Neural progenitor cell (in vitro differentiated cells): Measurements from ENCODE around the gene DCLK2. TPM values are rescaled to one million over a fixed set of nuclear protein-coding genes. Genes with fewer than 3 reads are reported as not detected.

Experiments used
- DNase-seq: peaks from one replicate; pipeline ENCODE4 v3.0.0-alpha.2; 2016; ENCODE audit warnings: low spot score
- H2AFZ ChIP-seq: fragments of 200-600 bp; sonication (generic); replicated peaks from 2 replicates; pipeline ENCODE4 v1.6.1; 2016; ENCODE audit warnings: antibody characterized with exemption
- H3F3A ChIP-seq: fragments of 200-600 bp; sonication (generic); 2 replicates; pipeline ENCODE4 v1.6.1; 2016; ENCODE audit warnings: antibody characterized with exemption, low read depth
- H3K27ac ChIP-seq: fragments of 200-600 bp; sonication (generic); 2 replicates; pipeline ENCODE4 v1.5.1; 2016; ENCODE audit warnings: mild to moderate bottlenecking
- H3K27me3 ChIP-seq: fragments of 200-600 bp; sonication (generic); 2 replicates; pipeline ENCODE4 v1.6.1; 2016; ENCODE audit warnings: mild to moderate bottlenecking, moderate library complexity
- H3K36me3 ChIP-seq: fragments of 200-600 bp; sonication (generic); 2 replicates; pipeline ENCODE4 v1.5.1; 2016
- H3K4me1 ChIP-seq: fragments of 200-600 bp; sonication (generic); 2 replicates; pipeline ENCODE4 v1.6.1; 2016; ENCODE audit warnings: mixed run types
- H3K4me2 ChIP-seq: fragments of 200-600 bp; sonication (generic); 2 replicates; pipeline ENCODE4 v1.6.1; 2016
- H3K4me3 ChIP-seq: fragments of 200-600 bp; sonication (generic); 2 replicates; pipeline ENCODE4 v1.5.1; 2016
- H3K79me2 ChIP-seq: fragments of 200-600 bp; sonication (generic); 2 replicates; pipeline ENCODE4 v1.6.1; 2016; ENCODE audit warnings: low read depth
- H3K9ac ChIP-seq: fragments of 200-600 bp; sonication (generic); 2 replicates; pipeline ENCODE4 v1.6.1; 2016
- H3K9me3 ChIP-seq: fragments of 200-600 bp; sonication (generic); 2 replicates; pipeline ENCODE4 v1.5.1; 2016; ENCODE audit warnings: low read depth
- H4K20me1 ChIP-seq: fragments of 200-600 bp; sonication (generic); 2 replicates; pipeline ENCODE4 v1.6.1; 2016; ENCODE audit warnings: low read depth
- H3K27ac Mint-ChIP-seq: 3 replicates; pipeline ENCODE4 v1.8.0; 2021; ENCODE audit warnings: mixed read lengths
- H3K27me3 Mint-ChIP-seq: 2 replicates; pipeline ENCODE4 v1.8.0; 2022; ENCODE audit warnings: low read depth, mild to moderate bottlenecking, inconsistent platforms, moderate library complexity, mixed read lengths; ENCODE audit not compliant: insufficient read depth
- H3K36me3 Mint-ChIP-seq: 3 replicates; pipeline ENCODE4 v1.8.0; 2021; ENCODE audit warnings: mixed read lengths
- H3K4me1 Mint-ChIP-seq: 3 replicates; pipeline ENCODE4 v1.8.0; 2021; ENCODE audit warnings: mixed read lengths
- H3K4me3 Mint-ChIP-seq: 3 replicates; pipeline ENCODE4 v1.8.0; 2021; ENCODE audit warnings: mild to moderate bottlenecking, moderate library complexity, mixed read lengths
- H3K9me3 Mint-ChIP-seq: 3 replicates; pipeline ENCODE4 v1.8.0; 2020; ENCODE audit warnings: mixed read lengths
- CTCF ChIP-seq: fragments of 200-600 bp; sonication (generic); IDR thresholded peaks from 2 replicates; pipeline ENCODE4 v1.5.1; 2017; ENCODE audit warnings: antibody characterized with exemption, mild to moderate bottlenecking
- EZH2 ChIP-seq: fragments of 200-600 bp; sonication (generic); IDR thresholded peaks from 2 replicates; pipeline ENCODE4 v1.6.1; 2017; ENCODE audit warnings: antibody characterized with exemption, mild to moderate bottlenecking, moderate library complexity
- EZH2phosphoT487 ChIP-seq: fragments of 200-600 bp; sonication (generic); IDR thresholded peaks from 2 replicates; pipeline ENCODE4 v1.6.1; 2017; ENCODE audit warnings: antibody characterized with exemption
- total RNA-seq: library from RNA; depleted of rRNA; stranded (reverse); fragments of >200 nt; gene quantifications from 2 replicates; pipeline ENCODE4 v1.2.3, GENCODE V29; 2015; ENCODE audit warnings: low replicate concordance

DCLK2 gene
- total RNA-seq, 1 donor from 2014 or later = 11.7 TPM

DNA sequence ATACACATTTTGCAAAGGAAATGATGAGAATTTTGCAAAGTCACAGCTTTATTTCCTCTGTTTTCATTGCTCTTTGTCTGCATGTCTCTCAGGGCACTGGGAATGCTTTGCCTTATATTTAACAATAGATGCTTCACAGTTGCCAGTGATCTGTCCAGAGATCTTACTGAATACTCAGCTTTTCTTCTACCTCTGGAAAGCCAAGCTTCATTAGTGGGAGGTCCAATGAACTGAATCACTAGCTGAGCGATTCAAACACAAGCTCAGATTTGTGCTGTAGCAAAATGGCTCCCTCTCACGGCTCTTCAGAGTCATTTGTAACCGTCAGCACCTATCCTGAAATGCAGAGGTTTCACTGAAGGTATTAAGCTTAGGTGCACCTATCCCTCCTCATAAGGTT is 138.9 kb downstream of the DCLK2 start:
- Histone ChIP-seq H3K9me3 (no peaks in the 10 kb centered on the region), H3K27me3 (no peaks in the 10 kb centered on the region), H3K4me1 (peaks cover 12% of the 10 kb centered on the region), H3K79me2 (no peaks in the 10 kb centered on the region), H3K4me3 (no peak overlapping the region), H3K4me2 (peak overlapping the region; percentile 29), H3K36me3 (no peaks in the 10 kb centered on the region), H3F3A (no peaks in the 10 kb centered on the region), H3K27ac (no peak overlapping the region), H3K9ac (no peak overlapping the region), H4K20me1 (no peaks in the 10 kb centered on the region), H2AFZ (peak overlapping the region; percentile 47)
- TF ChIP-seq EZH2phosphoT487 = no peak
- TF ChIP-seq EZH2 = no peak
- TF ChIP-seq CTCF = peak; percentile 42
- H3K27me3 Mint-ChIP-seq = peaks cover 3% of the 10 kb centered on the region
- DNase-seq = peak; percentile 68
- peaks cover 5% of the 10 kb centered on the region for H3K36me3 Mint-ChIP-seq
- no peak overlapping the region for H3K4me3 Mint-ChIP-seq
- H3K4me1 Mint-ChIP-seq = peaks cover 19% of the 10 kb centered on the region
- no peaks in the 10 kb centered on the region for H3K9me3 Mint-ChIP-seq
- peak overlapping the region; percentile 40 for H3K27ac Mint-ChIP-seq

GRCh38 chr4:150217808-150218207 is 139.6 kb downstream of the DCLK2 start:
- Histone ChIP-seq H3K79me2 (no peaks in the 10 kb centered on the region), H2AFZ (peak overlapping the region; percentile 47), H3K27ac (no peak overlapping the region), H3K9me3 (no peaks in the 10 kb centered on the region), H3K4me2 (peak overlapping the region; percentile 29), H3K9ac (no peak overlapping the region), H3K4me1 (peaks cover 12% of the 10 kb centered on the region), H3K27me3 (no peaks in the 10 kb centered on the region), H3K4me3 (no peak overlapping the region), H3F3A (no peaks in the 10 kb centered on the region), H3K36me3 (no peaks in the 10 kb centered on the region), H4K20me1 (no peaks in the 10 kb centered on the region)
- H3K4me1 Mint-ChIP-seq = peaks cover 19% of the 10 kb centered on the region
- H3K27me3 Mint-ChIP-seq = peaks cover 3% of the 10 kb centered on the region
- H3K4me3 Mint-ChIP-seq = no peak overlapping the region
- H3K9me3 Mint-ChIP-seq = no peaks in the 10 kb centered on the region
- DNase-seq = no peak
- TF ChIP-seq EZH2phosphoT487 = no peak
- no peak for TF ChIP-seq EZH2
- no peak for TF ChIP-seq CTCF
- H3K36me3 Mint-ChIP-seq = peaks cover 5% of the 10 kb centered on the region
- peak overlapping the region; percentile 82 for H3K27ac Mint-ChIP-seq

GRCh38 chr4:150218447-150218846 is 140.2 kb downstream of the DCLK2 start:
- Histone ChIP-seq H3K79me2 (no peaks in the 10 kb centered on the region), H3K9ac (no peak overlapping the region), H3K27me3 (no peaks in the 10 kb centered on the region), H3K4me3 (no peak overlapping the region), H3K27ac (no peak overlapping the region), H3K4me2 (no peak overlapping the region), H3K36me3 (no peaks in the 10 kb centered on the region), H4K20me1 (no peaks in the 10 kb centered on the region), H3F3A (no peaks in the 10 kb centered on the region), H3K4me1 (peaks cover 12% of the 10 kb centered on the region), H2AFZ (no peak overlapping the region), H3K9me3 (no peaks in the 10 kb centered on the region)
- no peak for DNase-seq
- no peak overlapping the region for H3K4me3 Mint-ChIP-seq
- no peak overlapping the region for H3K27ac Mint-ChIP-seq
- peaks cover 3% of the 10 kb centered on the region for H3K27me3 Mint-ChIP-seq
- H3K4me1 Mint-ChIP-seq = peaks cover 19% of the 10 kb centered on the region
- H3K36me3 Mint-ChIP-seq = peaks cover 5% of the 10 kb centered on the region
- H3K9me3 Mint-ChIP-seq = no peaks in the 10 kb centered on the region
- TF ChIP-seq CTCF = no peak
- TF ChIP-seq EZH2phosphoT487 = no peak
- TF ChIP-seq EZH2 = no peak
